ENCODE data around the gene NEURL1B. TPM values are rescaled to one million over a fixed set of nuclear protein-coding genes. Genes with fewer than 3 reads are reported as not detected.

The NEURL1B gene
- total RNA-seq, 6 experiments from 2014 or later = 2.0 to 8.6 (median 7.1) TPM

GRCh38 chr5:172721455-172722326 is 80.6 kb downstream of the NEURL1B start:
- no peaks in the 10 kb centered on the region for H3K36me3 Mint-ChIP-seq (ENCODE audit: low read depth)
- no peak for DNase-seq
- peaks cover 4% of the 10 kb centered on the region for H3K27me3 Mint-ChIP-seq (ENCODE audit: insufficient read depth)
- no peak for TF ChIP-seq CTCF (IDR thresholded peaks at IDR 0.05)
- H3K27ac Mint-ChIP-seq = no peak overlapping the region
- H3K4me1 Mint-ChIP-seq (ENCODE audit: low read depth) = peaks cover 21% of the 10 kb centered on the region
- H3K9me3 Mint-ChIP-seq = no peaks in the 10 kb centered on the region
- no peak overlapping the region for H3K4me3 Mint-ChIP-seq

- Mint-ChIP-seq H3K27me3 (ENCODE audit: insufficient read depth) (peaks cover 4% of the 10 kb centered on the region), H3K36me3 (ENCODE audit: low read depth) (no peaks in the 10 kb centered on the region), H3K4me3 (no peak overlapping the region), H3K9me3 (no peaks in the 10 kb centered on the region), H3K4me1 (ENCODE audit: low read depth) (peaks cover 14% of the 10 kb centered on the region), H3K27ac (no peak overlapping the region)
- no peak for TF ChIP-seq CTCF (IDR thresholded peaks at IDR 0.05)
- no peak for DNase-seq
Observed at GRCh38 chr5:172722327-172722815, 81.3 kb downstream of the NEURL1B start.

- no peak overlapping the region for H3K27ac Mint-ChIP-seq
- H3K4me1 Mint-ChIP-seq (ENCODE audit: low read depth) = peaks cover 12% of the 10 kb centered on the region; the same call in 1 of the 2 replicates
- no peak overlapping the region for H3K4me3 Mint-ChIP-seq
- no peaks in the 10 kb centered on the region for H3K36me3 Mint-ChIP-seq (ENCODE audit: low read depth)
- TF ChIP-seq CTCF (IDR thresholded peaks at IDR 0.05) = no peak
- no peak for DNase-seq
- H3K27me3 Mint-ChIP-seq (ENCODE audit: insufficient read depth) = peaks cover 4% of the 10 kb centered on the region
- H3K9me3 Mint-ChIP-seq = no peaks in the 10 kb centered on the region
Observed at GRCh38 chr5:172723508-172723907, 82.4 kb downstream of the NEURL1B start.

- Mint-ChIP-seq H3K27me3 (ENCODE audit: insufficient read depth) (peaks cover 4% of the 10 kb centered on the region), H3K4me3 (no peak overlapping the region), H3K27ac (no peak overlapping the region), H3K9me3 (no peaks in the 10 kb centered on the region), H3K36me3 (ENCODE audit: low read depth) (no peaks in the 10 kb centered on the region), H3K4me1 (ENCODE audit: low read depth) (peaks cover 12% of the 10 kb centered on the region; the same call in 1 of the 2 replicates)
- DNase-seq = no peak
- no peak for TF ChIP-seq CTCF (IDR thresholded peaks at IDR 0.05)
Observed at GRCh38 chr5:172724242-172725183, 83.5 kb downstream of the NEURL1B start.

- Mint-ChIP-seq H3K27me3 (ENCODE audit: insufficient read depth) (peaks cover 4% of the 10 kb centered on the region), H3K9me3 (no peaks in the 10 kb centered on the region), H3K4me1 (ENCODE audit: low read depth) (peaks cover 12% of the 10 kb centered on the region; the same call in 1 of the 2 replicates), H3K27ac (no peak overlapping the region), H3K36me3 (ENCODE audit: low read depth) (no peaks in the 10 kb centered on the region), H3K4me3 (no peak overlapping the region)
- no peak for DNase-seq
- no peak for TF ChIP-seq CTCF (IDR thresholded peaks at IDR 0.05)
Observed at GRCh38 chr5:172725273-172725672, 84.2 kb downstream of the NEURL1B start.
